ENCODE data around the gene RALGPS1.

RALGPS1 gene

DNA sequence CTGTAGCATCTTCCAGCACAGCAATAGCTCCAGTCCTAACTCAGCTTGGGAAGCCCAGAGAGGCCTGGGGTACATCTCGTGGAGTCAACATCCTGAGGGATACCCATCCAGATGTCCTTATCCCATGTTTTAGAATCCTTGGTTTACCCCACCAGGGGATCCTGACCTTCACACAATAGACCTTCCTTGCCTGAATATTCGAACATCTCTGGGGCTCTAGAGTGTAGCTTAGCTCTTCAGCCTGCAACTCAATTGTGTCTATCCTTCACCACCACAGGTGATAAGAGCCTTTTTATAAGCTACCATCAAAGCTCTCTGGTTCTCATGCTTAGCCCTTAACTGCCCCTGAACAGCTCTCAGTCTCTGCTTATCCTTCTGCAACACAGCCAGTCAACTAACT is 7.5 kb upstream of the RALGPS1 start:
- DNase-seq, result no peak

DNA sequence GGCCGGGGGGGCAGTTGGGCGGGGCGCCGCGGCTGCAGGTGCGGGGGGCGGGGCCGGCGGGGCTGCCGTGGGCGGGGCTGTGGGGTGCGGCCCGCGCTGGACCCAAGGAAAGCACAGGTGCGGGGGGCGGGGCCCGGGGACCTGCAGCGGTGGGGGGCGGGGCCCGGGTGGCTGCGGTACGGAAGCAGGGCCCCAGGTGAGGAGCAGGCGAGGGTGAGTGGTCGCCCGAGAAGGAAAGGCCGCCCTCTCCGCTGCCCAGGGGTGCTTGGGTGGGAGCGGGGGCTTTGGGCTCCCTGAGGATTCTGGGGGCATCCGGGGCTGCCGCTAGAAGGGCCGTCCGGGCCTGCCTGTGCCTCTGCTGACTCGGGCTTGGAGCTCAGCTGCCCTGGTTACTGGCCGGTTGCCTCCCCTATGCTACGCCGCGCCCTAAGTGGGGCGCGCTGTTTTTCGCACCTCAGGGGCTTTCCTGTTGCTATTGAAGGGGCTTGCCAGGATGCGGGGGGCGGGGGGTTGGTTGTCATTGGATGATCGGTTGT is 767 bp downstream of the RALGPS1 start:
- peak; percentile 12 for DNase-seq

GRCh38 chr9:126915846-126916543 is 1.4 kb downstream of the RALGPS1 start:
- DNase-seq, result no peak

DNA sequence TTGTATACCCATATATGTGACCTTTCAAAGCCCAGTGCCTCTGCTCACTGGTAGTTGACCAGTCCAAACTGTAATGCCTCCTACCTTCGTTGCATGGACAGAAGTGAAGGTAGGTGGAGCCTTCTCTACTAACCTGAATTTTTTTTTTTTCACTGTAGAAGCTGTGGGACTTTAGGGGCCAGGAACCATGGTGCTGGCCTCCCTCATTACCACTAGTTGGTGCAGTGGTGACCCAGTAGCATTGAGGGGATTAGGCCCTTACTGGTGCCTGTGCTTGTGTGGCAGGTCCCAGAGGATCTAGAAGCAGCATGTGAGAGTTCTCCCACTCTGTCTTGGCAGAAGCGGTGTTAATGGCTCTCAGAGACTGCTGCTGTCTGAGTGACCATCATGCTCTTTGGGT is 2.3 kb downstream of the RALGPS1 start:
- no peak for DNase-seq

- DNase-seq, result no peak
Measured at GRCh38 chr9:126919193-126919592, 4.6 kb downstream of the RALGPS1 start.

GRCh38 chr9:126925876-126926275 is 11.3 kb downstream of the RALGPS1 start:
- no peak for DNase-seq

DNA sequence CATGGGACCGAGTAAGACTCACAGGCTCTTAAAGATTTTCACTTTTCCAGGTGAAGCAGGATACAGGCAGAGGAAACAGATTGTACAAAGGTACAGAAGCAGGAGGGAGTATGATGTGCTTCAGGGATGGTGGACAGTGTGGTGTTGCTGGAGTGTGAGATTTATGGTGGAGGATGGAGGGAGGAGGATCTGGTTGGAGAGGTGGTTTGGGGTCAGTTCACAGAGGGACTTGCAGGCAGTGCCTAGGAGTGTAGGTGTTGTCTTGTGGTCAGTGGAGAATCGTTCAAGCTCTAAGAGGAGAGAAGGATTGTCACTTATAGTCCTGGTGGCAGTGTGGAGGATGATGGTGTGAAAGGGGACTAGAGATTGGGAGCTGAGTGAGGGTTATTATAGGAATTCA is 11.8 kb downstream of the RALGPS1 start:
- DNase-seq, result no peak

- DNase-seq, result no peak
Measured at GRCh38 chr9:126927419-126927818, 12.8 kb downstream of the RALGPS1 start.

DNA sequence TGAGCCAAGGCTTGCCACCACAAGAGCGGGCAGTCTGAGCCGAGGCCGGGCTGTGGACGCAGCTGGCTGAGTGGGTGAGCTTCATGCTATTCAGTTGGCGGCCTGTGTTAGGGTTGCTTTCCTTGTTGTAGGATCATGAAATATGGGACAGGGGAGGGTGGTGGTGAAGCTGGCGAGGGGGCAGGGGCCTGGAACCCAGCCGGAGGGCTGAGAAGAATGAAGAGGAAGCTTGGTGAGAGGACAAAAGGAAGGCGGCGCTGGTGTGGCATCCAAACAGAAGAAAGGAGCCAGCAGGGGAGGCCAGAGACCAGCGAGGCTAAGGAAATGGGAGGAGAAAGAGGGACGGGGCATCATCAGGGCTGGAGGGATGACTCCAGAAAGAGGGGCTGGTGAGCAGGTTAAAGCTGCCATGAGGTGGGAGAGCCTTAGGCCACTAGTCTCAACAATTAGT is 18.3 kb downstream of the RALGPS1 start:
- DNase-seq, result no peak

- no peak for DNase-seq
Measured at GRCh38 chr9:126933334-126933980, 18.9 kb downstream of the RALGPS1 start.

DNA sequence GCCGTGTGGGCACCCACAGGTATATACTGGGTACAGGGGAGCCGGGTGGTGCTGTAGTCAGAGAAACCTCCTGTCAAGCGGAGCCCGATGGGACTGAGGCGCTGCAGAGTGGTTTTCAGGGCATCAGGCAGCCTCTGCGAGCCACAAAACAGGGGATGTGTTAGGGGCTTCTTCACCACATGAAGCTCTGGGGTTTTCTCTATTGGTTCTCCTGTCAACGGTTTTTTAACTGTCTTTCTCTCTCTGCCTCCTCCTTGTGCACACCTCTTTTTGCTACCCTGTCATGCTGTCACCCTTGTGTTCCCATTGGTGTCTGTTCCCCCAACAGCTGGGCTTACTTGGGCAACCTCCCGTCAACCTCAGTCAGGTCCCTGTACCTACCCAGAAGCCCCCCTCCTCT is 19.9 kb downstream of the RALGPS1 start:
- DNase-seq, result no peak

GRCh38 chr9:126935630-126936029 is 21.0 kb downstream of the RALGPS1 start:
- DNase-seq, result no peak

- DNase-seq, result no peak
Measured at GRCh38 chr9:126937444-126937843, 22.9 kb downstream of the RALGPS1 start.

DNA sequence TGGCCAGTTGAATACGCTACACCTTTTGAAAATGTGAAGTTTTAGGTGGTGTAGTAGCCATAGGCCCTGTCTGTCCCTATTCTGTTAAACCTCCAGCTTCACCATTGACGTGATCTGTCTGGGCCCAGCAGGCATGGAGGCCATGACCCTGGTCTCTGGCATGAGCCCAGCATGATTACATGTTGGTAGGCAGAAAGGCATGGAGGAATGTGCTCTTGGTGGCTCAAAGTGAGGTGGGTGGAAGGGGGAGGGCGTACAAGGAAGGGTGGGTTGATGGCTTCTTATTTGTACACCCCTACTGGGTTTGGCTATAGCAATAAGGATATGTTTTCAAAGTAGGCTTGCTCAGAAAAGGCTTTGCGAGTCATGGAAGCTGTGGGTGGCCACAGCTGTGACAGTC is 23.7 kb downstream of the RALGPS1 start:
- no peak for DNase-seq

GRCh38 chr9:126939821-126940221 is 25.2 kb downstream of the RALGPS1 start:
- DNase-seq, result no peak

- DNase-seq, result no peak
Measured at GRCh38 chr9:126942399-126942798, 27.8 kb downstream of the RALGPS1 start.

DNA sequence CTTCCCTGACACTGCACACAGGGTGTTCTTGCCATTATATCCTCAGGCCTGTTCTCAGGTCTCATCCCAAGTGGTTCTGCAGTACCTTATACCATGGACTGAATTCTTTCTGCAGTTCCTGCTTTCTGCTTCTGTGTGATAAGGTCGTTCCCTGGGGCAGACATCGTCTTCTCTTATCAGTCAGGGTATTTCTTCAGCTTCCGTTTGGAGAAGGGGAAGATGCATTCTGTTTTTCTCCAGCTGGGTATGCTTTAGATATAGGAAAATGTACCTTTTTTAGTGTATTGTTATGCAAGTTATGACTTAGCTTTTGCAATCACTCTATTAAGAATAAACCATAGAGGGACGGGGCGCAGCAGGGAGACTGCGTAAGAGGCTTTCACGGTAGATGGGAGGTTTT is 31.1 kb downstream of the RALGPS1 start:
- no peak for DNase-seq

- DNase-seq, result no peak
Measured at GRCh38 chr9:126947529-126947928, 32.9 kb downstream of the RALGPS1 start.

GRCh38 chr9:126952205-126952977 is 37.8 kb downstream of the RALGPS1 start:
- DNase-seq, result no peak

DNA sequence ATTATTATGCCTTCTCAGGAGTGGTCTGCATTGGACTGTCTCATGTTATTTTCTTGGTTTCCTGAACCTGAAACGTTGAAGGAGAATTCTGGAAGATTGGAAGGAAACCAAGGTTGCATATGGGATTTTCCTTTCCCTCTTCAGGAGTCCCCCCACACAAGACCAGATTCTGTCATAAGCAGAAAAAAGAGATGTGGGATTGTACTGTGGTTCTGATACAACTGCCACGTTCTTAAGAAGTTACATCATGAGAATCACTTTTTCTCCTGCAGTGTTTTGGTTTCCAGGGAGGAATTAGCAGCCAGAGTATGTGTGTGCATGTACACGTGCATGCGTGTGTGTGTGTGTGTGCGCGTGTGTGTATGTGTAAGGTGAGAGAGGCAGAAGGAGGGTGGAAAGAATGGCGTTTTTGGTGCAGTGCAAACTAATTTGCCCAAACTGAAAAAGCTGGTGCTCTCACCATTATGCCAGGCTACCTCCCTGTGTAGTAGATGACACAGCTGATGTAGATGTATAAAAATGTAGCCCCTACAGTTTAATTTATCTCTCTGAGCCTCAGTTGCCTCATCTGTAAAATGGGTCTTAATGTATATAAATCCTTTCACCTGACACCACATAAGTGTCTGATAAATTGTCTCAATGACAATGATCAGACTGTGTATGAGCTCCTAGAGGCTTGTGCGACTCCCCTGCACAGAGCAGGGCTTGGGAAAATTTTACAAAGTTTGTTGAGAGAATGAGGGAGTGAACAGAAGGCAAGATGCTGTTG is 38.6 kb downstream of the RALGPS1 start:
- no peak for DNase-seq

DNA sequence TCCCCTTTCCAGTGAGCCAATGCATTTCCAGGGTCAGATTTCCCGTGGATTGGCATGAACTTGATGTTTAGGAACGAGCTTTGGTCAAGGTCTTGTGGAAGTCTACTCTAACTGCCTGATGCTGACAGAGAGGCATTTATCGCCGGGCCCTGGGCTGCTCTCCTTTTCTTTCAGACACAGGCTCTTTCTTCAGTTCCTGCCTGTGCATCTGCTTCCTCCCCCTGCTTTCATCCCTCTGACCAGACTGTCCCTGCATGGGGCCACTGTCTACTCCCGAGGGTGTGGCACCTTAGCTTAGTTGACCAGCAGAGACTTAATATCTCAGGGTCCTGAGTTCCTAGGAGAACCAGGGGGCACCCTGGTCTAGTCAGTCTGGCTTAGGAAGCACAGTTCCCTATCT is 41.2 kb downstream of the RALGPS1 start:
- no peak for DNase-seq

DNA sequence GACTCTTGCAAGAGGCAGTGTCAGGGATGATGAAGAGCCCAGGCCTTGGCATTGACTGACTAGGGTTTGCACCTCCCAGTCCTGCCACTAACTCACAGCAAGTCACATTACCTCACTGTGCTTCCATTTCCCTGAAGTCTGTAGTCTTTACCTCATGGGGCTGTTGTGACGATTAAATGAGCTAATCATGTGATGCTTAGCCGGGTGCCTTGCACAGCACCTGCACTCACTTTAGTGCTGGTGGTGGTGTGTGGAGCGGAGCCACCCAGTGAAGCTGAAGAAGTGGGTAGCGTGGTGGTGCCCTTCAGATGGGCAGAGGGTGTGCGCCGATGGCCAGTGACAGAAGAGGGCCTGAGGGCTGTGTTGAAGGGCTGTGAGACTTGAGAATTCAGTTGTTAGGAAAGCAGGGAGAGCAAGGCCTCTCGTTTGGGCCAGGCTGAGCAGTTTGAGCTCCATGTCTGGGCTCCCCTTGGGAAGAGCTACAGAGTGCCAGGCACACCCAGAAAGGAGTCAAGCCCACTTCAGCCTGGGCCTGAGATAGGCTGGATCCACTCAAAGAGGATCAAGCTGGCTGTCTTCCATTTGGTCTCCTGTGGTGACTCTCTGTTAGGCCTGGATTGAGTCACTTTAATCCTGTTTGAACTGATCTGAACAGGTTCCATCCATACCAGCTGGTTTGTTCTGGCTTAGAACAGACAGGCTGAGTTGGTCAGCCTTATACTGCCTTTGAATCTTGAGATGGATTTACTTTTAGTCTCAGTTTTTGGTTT is 42.5 kb downstream of the RALGPS1 start:
- DNase-seq, result no peak

Measured in central memory CD4-positive, alpha-beta T cell (primary cell).